ENCODE results near the gene HK1. TPM values are rescaled to one million over a fixed set of nuclear protein-coding genes. Genes with fewer than 3 reads are reported as not detected.
"Not testable (repeated sequence)": the region's sequence is repeated elsewhere in the genome, so short reads cannot be mapped to it uniquely, and the experiment has no call there.

The HK1 gene
- total RNA-seq, 1 donor from 2014 or later: 106 TPM

DNA sequence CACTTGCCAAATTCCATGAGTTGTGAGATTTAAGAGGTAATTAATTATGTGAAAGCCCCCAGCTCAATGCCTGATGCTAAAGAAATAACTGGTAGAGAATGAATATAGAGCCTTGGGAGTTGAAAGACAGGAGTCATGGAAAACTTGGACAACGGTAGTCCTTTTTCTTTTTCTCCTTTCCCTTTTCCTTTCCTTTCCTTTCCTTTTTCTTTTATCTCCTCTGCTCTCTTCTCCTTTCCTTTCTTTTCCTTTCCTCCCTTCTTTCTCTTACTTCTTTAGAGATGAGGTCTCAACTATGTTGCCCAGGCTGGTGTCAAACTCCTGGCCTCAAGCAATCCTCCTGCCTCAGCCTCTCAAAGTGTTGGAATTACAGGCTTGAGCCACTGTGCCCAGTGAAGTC, 165.1 kb downstream of the HK1 start:
- DNase-seq (ENCODE audit: extremely low spot score in 2 of 2): no peak
- H3K4me3 ChIP-seq: no peak overlapping the region
- no peak overlapping the region for H3K27ac ChIP-seq
- H3K9me3 ChIP-seq: no peaks in the 10 kb centered on the region
- H3K4me1 ChIP-seq: peaks cover 27% of the 10 kb centered on the region
- no peaks in the 10 kb centered on the region for H3K27me3 ChIP-seq
- TF ChIP-seq POLR2AphosphoS5 (IDR thresholded peaks at IDR 0.05; ENCODE audit: insufficient read depth in 1 of 2, low read depth in 1 of 2): no peak
- TF ChIP-seq, protein P1, sequence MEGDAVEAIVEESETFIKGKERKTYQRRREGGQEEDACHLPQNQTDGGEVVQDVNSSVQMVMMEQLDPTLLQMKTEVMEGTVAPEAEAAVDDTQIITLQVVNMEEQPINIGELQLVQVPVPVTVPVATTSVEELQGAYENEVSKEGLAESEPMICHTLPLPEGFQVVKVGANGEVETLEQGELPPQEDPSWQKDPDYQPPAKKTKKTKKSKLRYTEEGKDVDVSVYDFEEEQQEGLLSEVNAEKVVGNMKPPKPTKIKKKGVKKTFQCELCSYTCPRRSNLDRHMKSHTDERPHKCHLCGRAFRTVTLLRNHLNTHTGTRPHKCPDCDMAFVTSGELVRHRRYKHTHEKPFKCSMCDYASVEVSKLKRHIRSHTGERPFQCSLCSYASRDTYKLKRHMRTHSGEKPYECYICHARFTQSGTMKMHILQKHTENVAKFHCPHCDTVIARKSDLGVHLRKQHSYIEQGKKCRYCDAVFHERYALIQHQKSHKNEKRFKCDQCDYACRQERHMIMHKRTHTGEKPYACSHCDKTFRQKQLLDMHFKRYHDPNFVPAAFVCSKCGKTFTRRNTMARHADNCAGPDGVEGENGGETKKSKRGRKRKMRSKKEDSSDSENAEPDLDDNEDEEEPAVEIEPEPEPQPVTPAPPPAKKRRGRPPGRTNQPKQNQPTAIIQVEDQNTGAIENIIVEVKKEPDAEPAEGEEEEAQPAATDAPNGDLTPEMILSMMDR (IDR thresholded peaks at IDR 0.05): no peak
- no peak for TF ChIP-seq POLR2A (IDR thresholded peaks at IDR 0.05)
- H3K36me3 ChIP-seq: no peaks in the 10 kb centered on the region
- intact Hi-C loops (cut with DNase I): no loop called here

DNA sequence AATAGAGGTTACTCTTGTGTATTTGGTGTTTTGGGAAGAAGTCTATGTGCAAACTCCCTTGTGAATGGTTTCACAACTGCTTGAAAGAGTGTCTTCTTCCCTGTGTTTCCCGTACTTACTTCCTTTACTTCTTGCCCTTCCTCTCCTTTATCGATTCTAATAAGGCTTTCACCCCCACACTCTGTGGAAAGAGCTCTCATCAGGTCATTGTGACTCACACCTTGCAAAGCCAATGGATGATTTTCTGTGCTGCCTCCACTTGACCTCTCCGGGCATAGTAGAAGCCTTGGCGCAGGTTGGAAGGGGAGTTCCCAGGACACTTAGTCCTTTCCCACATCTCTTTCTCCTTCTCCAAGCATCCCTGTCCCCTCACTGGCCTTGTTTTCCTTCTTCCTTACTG, 166.7 kb downstream of the HK1 start:
- Histone ChIP-seq H3K27ac (no peak overlapping the region), H3K36me3 (no peaks in the 10 kb centered on the region), H3K4me1 (peaks cover 18% of the 10 kb centered on the region), H3K9me3 (no peaks in the 10 kb centered on the region), H3K27me3 (no peaks in the 10 kb centered on the region), H3K4me3 (no peak overlapping the region)
- TF ChIP-seq, protein P1 (IDR thresholded peaks at IDR 0.05): no peak
- TF ChIP-seq POLR2AphosphoS5 (IDR thresholded peaks at IDR 0.05; ENCODE audit: insufficient read depth in 1 of 2, low read depth in 1 of 2) (no peak), POLR2A (IDR thresholded peaks at IDR 0.05) (no peak)
- intact Hi-C loops (cut with DNase I): no loop called here
- no peak for DNase-seq (ENCODE audit: extremely low spot score in 2 of 2)

DNA sequence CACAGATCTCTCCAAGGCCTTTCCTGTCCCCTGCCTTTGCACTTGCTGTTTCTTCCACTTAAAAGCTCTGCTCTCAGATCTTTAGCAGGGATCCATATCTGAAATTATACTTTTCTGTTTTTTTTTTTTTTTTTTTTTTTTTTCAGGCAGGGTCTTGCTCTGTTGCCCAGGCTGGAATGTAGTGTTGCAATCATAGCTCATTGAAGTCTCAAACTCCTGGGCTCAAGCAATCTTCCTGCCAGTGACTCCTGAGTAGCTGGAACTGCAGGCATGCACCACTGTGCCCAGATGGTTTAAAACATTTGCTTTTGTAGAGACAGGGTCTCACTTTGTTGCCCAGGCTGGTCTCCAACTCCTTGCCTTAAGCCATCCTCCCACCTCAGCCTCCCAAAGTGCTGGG, 167.9 kb downstream of the HK1 start:
- intact Hi-C loops (cut with DNase I): no loop called here
- no peaks in the 10 kb centered on the region for H3K9me3 ChIP-seq
- peaks cover 30% of the 10 kb centered on the region for H3K4me1 ChIP-seq
- no peaks in the 10 kb centered on the region for H3K36me3 ChIP-seq
- no peak overlapping the region for H3K27ac ChIP-seq
- no peak overlapping the region for H3K4me3 ChIP-seq
- DNase-seq (ENCODE audit: extremely low spot score in 2 of 2): no peak
- H3K27me3 ChIP-seq: no peaks in the 10 kb centered on the region
- no peak for TF ChIP-seq POLR2AphosphoS5 (IDR thresholded peaks at IDR 0.05; ENCODE audit: insufficient read depth in 1 of 2, low read depth in 1 of 2)
- TF ChIP-seq POLR2A (IDR thresholded peaks at IDR 0.05): no peak
- TF ChIP-seq, protein P1 (IDR thresholded peaks at IDR 0.05): no peak

DNA sequence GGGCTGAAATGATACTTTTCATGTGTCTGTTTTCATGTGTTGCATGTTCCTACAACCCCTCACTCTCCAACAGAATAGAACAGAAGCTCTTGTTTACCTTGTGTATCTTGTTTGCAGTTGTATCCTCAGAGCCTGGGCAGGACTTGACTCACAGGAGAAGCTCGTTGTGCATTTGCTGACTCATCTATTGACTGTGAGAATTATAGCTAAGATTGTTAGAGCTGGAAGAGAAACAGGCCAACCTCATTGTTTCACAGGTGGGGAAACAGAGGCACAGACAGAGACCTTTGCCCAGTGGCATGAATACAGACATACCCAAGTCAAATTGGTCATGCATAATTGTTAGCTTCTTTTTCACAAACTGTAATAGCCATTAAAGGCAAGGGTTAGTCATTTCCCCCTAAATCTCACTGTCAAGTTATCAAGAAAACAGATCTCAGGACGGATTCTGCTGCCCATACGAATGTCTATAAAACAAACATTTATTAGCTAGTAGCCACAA, 168.4 kb downstream of the HK1 start:
- H3K9me3 ChIP-seq: no peaks in the 10 kb centered on the region
- TF ChIP-seq POLR2AphosphoS5 (IDR thresholded peaks at IDR 0.05; ENCODE audit: insufficient read depth in 1 of 2, low read depth in 1 of 2) (peak in 1 of 2 donors; percentile 34), POLR2A (IDR thresholded peaks at IDR 0.05) (no peak)
- no peak for DNase-seq (ENCODE audit: extremely low spot score in 2 of 2)
- H3K36me3 ChIP-seq: no peaks in the 10 kb centered on the region
- H3K4me1 ChIP-seq: peaks cover 35% of the 10 kb centered on the region
- no peak overlapping the region for H3K27ac ChIP-seq
- H3K4me3 ChIP-seq: no peak overlapping the region
- H3K27me3 ChIP-seq: no peaks in the 10 kb centered on the region
- intact Hi-C loops (cut with DNase I): no loop called here

DNA sequence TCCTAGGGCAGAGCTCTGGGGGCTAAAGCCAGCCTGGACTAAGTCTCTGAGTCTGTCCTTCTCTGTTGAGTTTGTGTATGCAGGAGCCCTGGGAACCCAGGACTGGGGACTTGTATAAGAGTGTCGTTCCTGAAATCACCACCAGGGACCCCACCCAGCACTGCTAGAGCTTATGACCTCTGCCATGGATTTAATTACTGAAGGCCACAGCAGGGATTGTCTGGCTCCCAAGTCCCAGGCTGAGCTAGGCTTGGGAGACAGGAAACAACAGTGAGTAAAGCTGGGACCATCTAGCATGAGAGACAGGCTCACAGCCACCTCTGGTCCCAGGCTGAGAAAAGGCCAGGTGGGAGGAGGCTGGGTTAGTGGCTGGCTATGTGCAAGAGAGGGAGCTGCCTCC, 171.5 kb downstream of the HK1 start:
- Histone ChIP-seq H3K27me3 (no peaks in the 10 kb centered on the region), H3K4me1 (peaks cover 60% of the 10 kb centered on the region), H3K4me3 (no peak overlapping the region), H3K27ac (no peak overlapping the region), H3K36me3 (no peaks in the 10 kb centered on the region), H3K9me3 (no peaks in the 10 kb centered on the region)
- intact Hi-C loops (cut with DNase I): loop anchor here (5.0 kb wide), 1 partner anchor 1782 kb away; no protein-coding TSS in a partner anchor
- TF ChIP-seq, protein P1 (IDR thresholded peaks at IDR 0.05): peak in 1 of 3 experiments; percentile 40
- TF ChIP-seq POLR2AphosphoS5 (IDR thresholded peaks at IDR 0.05; ENCODE audit: insufficient read depth in 1 of 2, low read depth in 1 of 2): no peak
- TF ChIP-seq POLR2A (IDR thresholded peaks at IDR 0.05): no peak
- DNase-seq (ENCODE audit: extremely low spot score in 2 of 2): no peak

DNA sequence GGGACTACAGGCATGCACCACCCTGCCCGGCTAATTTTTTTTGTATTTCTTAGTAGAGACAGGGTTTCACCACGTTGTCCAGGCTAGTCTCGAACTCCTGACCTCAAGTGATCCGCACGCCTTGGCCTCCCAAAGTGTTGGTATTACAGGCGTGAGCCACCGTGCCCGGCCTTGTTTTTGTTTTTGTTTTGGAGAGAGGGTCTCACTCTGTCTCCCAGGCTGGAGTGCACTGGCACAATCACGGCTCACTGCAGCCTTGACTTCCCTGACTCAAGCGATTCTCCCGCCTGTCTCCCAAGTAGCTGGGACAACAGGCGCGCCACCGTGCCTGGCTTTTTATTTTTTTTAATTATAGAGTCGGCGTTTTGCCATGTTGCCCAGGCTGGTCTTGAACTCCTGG, 172.1 kb downstream of the HK1 start:
- DNase-seq (ENCODE audit: extremely low spot score in 2 of 2); H3K27ac ChIP-seq; H3K9me3 ChIP-seq; H3K4me3 ChIP-seq; H3K36me3 ChIP-seq; H3K27me3 ChIP-seq: not testable (repeated sequence)
- intact Hi-C loops (cut with DNase I): loop anchor here (5.0 kb wide), 1 partner anchor 1782 kb away; no protein-coding TSS in a partner anchor
- H3K4me1 ChIP-seq: peaks cover 60% of the 10 kb centered on the region
